Measurements from ENCODE around the gene RNF175.

GRCh38 chr4:153771046-153771445, 11.2 kb upstream of the RNF175 start:
- TF ChIP-seq RAD21 (conservative IDR thresholded peaks at IDR 0.05): no peak
- TF ChIP-seq EZH2 (IDR thresholded peaks at IDR 0.05; ENCODE audit: borderline replicate concordance, insufficient read depth, low read length, poor library complexity, severe bottlenecking): no peak
- TF ChIP-seq EP300 (conservative IDR thresholded peaks at IDR 0.05; ENCODE audit: poor library complexity, severe bottlenecking): no peak
- TF ChIP-seq, protein P1, sequence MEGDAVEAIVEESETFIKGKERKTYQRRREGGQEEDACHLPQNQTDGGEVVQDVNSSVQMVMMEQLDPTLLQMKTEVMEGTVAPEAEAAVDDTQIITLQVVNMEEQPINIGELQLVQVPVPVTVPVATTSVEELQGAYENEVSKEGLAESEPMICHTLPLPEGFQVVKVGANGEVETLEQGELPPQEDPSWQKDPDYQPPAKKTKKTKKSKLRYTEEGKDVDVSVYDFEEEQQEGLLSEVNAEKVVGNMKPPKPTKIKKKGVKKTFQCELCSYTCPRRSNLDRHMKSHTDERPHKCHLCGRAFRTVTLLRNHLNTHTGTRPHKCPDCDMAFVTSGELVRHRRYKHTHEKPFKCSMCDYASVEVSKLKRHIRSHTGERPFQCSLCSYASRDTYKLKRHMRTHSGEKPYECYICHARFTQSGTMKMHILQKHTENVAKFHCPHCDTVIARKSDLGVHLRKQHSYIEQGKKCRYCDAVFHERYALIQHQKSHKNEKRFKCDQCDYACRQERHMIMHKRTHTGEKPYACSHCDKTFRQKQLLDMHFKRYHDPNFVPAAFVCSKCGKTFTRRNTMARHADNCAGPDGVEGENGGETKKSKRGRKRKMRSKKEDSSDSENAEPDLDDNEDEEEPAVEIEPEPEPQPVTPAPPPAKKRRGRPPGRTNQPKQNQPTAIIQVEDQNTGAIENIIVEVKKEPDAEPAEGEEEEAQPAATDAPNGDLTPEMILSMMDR (IDR thresholded peaks at IDR 0.05; ENCODE audit: poor library complexity, severe bottlenecking): no peak

Measured in neural cell (in vitro differentiated cells).